SK-N-SH treated with all-trans-retinoic acid at 6 μM for 48 hours (cell line): Measurements from ENCODE around the gene KIAA1217.

Experiments
- CREB5 ChIP-seq: fragments of 250-450 bp; sonication (Bioruptor Pico); IDR thresholded peaks from 2 replicates; pipeline ENCODE4 v1.5.1; 2020; ENCODE audit warnings: low read depth, mild to moderate bottlenecking, moderate library complexity
- RARB ChIP-seq: fragments of 250-450 bp; sonication (Bioruptor Pico); IDR thresholded peaks from 2 replicates; pipeline ENCODE4 v1.8.0; 2021; ENCODE audit warnings: mild to moderate bottlenecking, moderate library complexity

GRCh38 chr10:24228642-24229041, 19.7 kb downstream of the KIAA1217 start:
- no peak for TF ChIP-seq CREB5
- no peak for TF ChIP-seq RARB (CRISPR knock-in tag)
